Nephron (organoid): ENCODE results near the gene SUPV3L1.
A peak's percentile ranks its signal among the peaks of the same experiment; 100 is the strongest.

ENCODE experiments used
- H3K27ac Mint-ChIP-seq, 3 experiments: 2 replicates each; pipeline ENCODE4 v1.8.0; 2020; ENCODE audit warnings: mixed read lengths in 3 of 3, mild to moderate bottlenecking in 2 of 3, moderate library complexity in 1 of 3
- H3K27me3 Mint-ChIP-seq: 2 replicates; pipeline ENCODE4 v1.8.0; 2021; ENCODE audit warnings: low read depth, mild to moderate bottlenecking, moderate library complexity, mixed read lengths
- H3K36me3 Mint-ChIP-seq: 2 replicates; pipeline ENCODE4 v1.8.0; 2020; ENCODE audit warnings: low read depth, mixed read lengths
- H3K4me1 Mint-ChIP-seq: 2 replicates; pipeline ENCODE4 v1.8.0; 2020; ENCODE audit warnings: mixed read lengths
- H3K4me3 Mint-ChIP-seq, 3 experiments: 2 replicates each; pipeline ENCODE4 v1.8.0; 2020; ENCODE audit warnings: mild to moderate bottlenecking in 3 of 3, mixed read lengths in 3 of 3, moderate library complexity in 2 of 3
- H3K9me3 Mint-ChIP-seq: 2 replicates; pipeline ENCODE4 v1.8.0; 2020; ENCODE audit warnings: mixed read lengths
- TF ChIP-seq, protein P1 (sequence below), 3 experiments: fragments of 200-600 bp; sonication (generic); IDR thresholded peaks; one replicate each; pipeline ENCODE4 v1.5.0; 2021; ENCODE audit warnings: antibody characterized with exemption in 3 of 3; ENCODE audit not compliant: unreplicated experiment in 3 of 3

Gene SUPV3L1

DNA sequence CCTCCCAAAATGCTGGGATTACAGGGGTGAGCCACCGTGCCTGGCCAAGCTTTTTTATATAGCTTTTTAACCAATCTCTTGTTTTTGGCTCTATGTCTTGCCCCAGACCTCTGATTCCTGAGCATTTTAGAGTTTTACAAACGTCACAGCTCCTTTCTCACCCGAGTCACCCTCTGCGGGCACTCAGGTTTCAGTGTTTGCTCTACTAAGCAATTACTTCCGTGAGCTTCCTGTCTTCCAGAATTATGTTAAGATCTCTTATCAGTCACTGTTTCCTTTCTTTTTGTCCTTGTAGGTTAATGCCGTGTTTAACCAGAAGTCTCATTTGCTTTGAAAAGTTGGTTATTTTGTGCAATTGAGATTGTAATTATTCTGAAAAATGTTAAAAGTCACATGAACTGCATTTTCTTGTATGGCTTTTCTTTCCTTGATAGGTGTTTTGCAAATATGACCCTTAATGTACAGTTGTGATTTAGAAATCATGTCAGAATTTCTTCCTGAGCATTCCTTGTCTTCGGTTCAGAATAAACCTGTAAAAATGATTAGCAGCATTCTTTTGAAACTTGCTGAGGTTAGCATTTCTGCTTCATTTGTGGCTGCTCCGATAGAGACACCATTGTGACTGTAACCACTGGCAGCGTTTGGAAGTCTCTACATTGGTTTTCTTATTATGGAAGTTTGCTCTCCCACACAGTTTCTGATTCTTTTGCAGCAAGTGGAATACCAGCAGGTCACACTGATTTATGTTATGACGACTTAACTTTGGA, 35.6 kb downstream of the SUPV3L1 start:
- Mint-ChIP-seq H3K9me3 (peaks cover 10% of the 10 kb centered on the region), H3K4me3 (no peak overlapping the region), H3K36me3 (no peaks in the 10 kb centered on the region), H3K27ac (peak overlapping the region; percentile 7 to 55 (median 52)), H3K4me1 (peaks cover 8% of the 10 kb centered on the region), H3K27me3 (peaks cover 4% of the 10 kb centered on the region)
- TF ChIP-seq, protein P1, sequence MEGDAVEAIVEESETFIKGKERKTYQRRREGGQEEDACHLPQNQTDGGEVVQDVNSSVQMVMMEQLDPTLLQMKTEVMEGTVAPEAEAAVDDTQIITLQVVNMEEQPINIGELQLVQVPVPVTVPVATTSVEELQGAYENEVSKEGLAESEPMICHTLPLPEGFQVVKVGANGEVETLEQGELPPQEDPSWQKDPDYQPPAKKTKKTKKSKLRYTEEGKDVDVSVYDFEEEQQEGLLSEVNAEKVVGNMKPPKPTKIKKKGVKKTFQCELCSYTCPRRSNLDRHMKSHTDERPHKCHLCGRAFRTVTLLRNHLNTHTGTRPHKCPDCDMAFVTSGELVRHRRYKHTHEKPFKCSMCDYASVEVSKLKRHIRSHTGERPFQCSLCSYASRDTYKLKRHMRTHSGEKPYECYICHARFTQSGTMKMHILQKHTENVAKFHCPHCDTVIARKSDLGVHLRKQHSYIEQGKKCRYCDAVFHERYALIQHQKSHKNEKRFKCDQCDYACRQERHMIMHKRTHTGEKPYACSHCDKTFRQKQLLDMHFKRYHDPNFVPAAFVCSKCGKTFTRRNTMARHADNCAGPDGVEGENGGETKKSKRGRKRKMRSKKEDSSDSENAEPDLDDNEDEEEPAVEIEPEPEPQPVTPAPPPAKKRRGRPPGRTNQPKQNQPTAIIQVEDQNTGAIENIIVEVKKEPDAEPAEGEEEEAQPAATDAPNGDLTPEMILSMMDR (IDR thresholded peaks at IDR 0.05; ENCODE audit: unreplicated experiment in 3 of 3) = no peak

- TF ChIP-seq, protein P1 (IDR thresholded peaks at IDR 0.05; ENCODE audit: unreplicated experiment in 3 of 3) = no peak
- Mint-ChIP-seq H3K4me3 (no peak overlapping the region), H3K36me3 (no peaks in the 10 kb centered on the region), H3K9me3 (peaks cover 10% of the 10 kb centered on the region), H3K4me1 (peaks cover 10% of the 10 kb centered on the region), H3K27me3 (peaks cover 8% of the 10 kb centered on the region), H3K27ac (peak overlapping the region in 2 of 3 experiments; percentile 65 to 66)
Observed at GRCh38 chr10:69216577-69217118, 36.6 kb downstream of the SUPV3L1 start.

DNA sequence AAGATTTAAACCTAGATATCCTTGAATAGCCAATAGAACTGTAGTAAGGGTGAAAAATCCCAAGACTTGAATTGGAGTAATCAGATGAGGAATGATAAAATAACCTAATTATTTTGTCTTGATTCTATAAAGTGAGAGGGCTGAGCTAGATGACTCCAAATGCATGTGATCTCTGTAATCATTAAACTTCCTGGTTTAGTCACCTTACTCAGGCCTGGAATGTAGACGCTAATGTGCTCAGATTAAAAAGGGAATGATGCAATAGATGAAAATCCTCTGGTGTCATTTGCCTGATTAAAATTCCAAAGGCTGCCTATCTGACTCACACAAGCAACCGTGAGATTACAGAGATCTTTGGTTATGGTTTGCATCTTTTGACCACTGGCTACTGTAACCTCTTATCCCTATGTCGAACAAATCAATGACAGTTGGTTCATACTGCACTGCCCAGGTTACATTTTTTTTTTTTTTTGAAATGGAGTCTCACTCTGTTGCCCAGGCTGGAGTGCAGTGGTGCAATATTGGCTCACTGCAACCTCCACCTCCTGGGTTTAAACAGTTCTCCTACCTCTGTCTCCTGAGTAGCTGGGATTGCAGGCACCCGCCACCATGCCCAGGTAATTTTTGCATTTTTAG, 37.2 kb downstream of the SUPV3L1 start:
- peaks cover 10% of the 10 kb centered on the region for H3K9me3 Mint-ChIP-seq
- peaks cover 10% of the 10 kb centered on the region for H3K4me1 Mint-ChIP-seq
- H3K27ac Mint-ChIP-seq = peak overlapping the region in 2 of 3 experiments; percentile 65 to 66
- TF ChIP-seq, protein P1 (IDR thresholded peaks at IDR 0.05; ENCODE audit: unreplicated experiment in 3 of 3) = no peak
- H3K27me3 Mint-ChIP-seq = peaks cover 8% of the 10 kb centered on the region
- no peaks in the 10 kb centered on the region for H3K36me3 Mint-ChIP-seq
- H3K4me3 Mint-ChIP-seq = no peak overlapping the region

- Mint-ChIP-seq H3K27me3 (peaks cover 8% of the 10 kb centered on the region), H3K27ac (no peak overlapping the region), H3K4me3 (no peak overlapping the region), H3K36me3 (no peaks in the 10 kb centered on the region), H3K4me1 (peaks cover 10% of the 10 kb centered on the region), H3K9me3 (peaks cover 6% of the 10 kb centered on the region)
- TF ChIP-seq, protein P1 (IDR thresholded peaks at IDR 0.05; ENCODE audit: unreplicated experiment in 3 of 3) = no peak
Observed at GRCh38 chr10:69218831-69219230, 38.8 kb downstream of the SUPV3L1 start.

DNA sequence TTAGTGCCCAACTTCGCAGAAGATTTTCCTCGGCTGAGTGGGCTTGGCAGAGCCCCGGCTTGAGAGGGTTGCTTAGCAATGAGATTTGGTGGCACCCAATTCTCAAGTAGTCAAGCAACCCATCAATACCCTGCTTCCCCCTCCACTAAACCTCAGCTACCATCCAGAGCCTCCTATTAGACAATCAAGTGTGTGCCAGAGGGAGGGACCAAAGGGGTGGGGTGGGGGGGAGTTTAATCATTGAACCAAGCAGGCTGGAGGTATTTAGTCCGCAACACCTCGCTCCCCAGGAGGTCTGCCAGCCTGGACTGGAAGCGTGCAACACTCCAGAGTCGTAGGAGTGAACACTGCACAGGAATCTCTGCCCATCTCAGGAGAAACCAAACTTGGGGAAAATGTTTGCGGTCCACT, 40.0 kb downstream of the SUPV3L1 start, which contains the start of gene HKDC1:
Gene HKDC1 (plus strand): TSS at position 292 of the 411 bp plus-strand sequence. CDS start 104 bp downstream, at position 396.
- peak within 1 kb of the TSS in 1 of 3 experiments; percentile 47 for H3K4me3 Mint-ChIP-seq
- H3K27me3 Mint-ChIP-seq = peaks cover 12% of the 10 kb centered on the region
- H3K36me3 Mint-ChIP-seq = no peaks in the 10 kb centered on the region
- TF ChIP-seq, protein P1 (IDR thresholded peaks at IDR 0.05; ENCODE audit: unreplicated experiment in 3 of 3) = no peak
- no peaks in the 10 kb centered on the region for H3K9me3 Mint-ChIP-seq
- peaks cover 10% of the 10 kb centered on the region for H3K4me1 Mint-ChIP-seq
- peak within 1 kb of the TSS; percentile 57 to 71 (median 61) for H3K27ac Mint-ChIP-seq
